ENCODE data around the gene COX10. TPM values are rescaled to one million over a fixed set of nuclear protein-coding genes. Genes with fewer than 3 reads are reported as not detected.

COX10 gene
- total and polyA plus RNA-seq, 2 donors: 13.4 to 14.7 TPM

GRCh38 chr17:14201021-14201987, 132.0 kb downstream of the COX10 start:
- Histone ChIP-seq H3K36me3 (ENCODE audit: insufficient read depth) (no peaks in the 10 kb centered on the region), H3K4me1 (ENCODE audit: insufficient read depth) (peaks cover 2% of the 10 kb centered on the region), H3K27ac (ENCODE audit: low read depth) (no peak overlapping the region), H3K4me3 (ENCODE audit: low read depth, low read length) (no peak overlapping the region)
- DNase-seq (ENCODE audit: extremely low spot score): no peak
- WGBS: 56% methylated on average over 10 of the region's 10 CpGs

DNA sequence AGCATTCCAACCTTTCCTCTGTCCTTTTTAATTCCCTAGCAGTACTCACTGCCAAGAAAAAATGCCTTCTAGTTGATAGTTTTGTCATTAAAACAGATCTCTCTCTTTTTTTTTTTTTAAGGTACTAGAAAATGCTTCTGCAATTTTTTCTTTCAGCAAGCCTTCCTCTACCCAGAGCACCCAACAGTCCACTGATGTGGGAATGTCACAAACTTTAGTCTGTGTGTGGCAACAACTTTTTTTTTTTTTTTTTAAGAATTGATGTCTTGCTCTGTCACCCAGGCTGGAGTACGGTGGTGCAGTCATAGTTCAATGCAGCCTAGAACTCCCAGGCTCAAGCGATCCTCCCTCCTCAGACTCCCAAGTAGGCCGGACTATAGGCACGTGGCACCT, 132.7 kb downstream of the COX10 start:
- no peak for DNase-seq (ENCODE audit: extremely low spot score)
- H3K4me1 ChIP-seq (ENCODE audit: insufficient read depth): peaks cover 2% of the 10 kb centered on the region
- H3K4me3 ChIP-seq (ENCODE audit: low read depth, low read length): no peak overlapping the region
- 96% methylated on average over 4 of the region's 4 CpGs for WGBS
- H3K27ac ChIP-seq (ENCODE audit: low read depth): no peak overlapping the region
- no peaks in the 10 kb centered on the region for H3K36me3 ChIP-seq (ENCODE audit: insufficient read depth)

DNA sequence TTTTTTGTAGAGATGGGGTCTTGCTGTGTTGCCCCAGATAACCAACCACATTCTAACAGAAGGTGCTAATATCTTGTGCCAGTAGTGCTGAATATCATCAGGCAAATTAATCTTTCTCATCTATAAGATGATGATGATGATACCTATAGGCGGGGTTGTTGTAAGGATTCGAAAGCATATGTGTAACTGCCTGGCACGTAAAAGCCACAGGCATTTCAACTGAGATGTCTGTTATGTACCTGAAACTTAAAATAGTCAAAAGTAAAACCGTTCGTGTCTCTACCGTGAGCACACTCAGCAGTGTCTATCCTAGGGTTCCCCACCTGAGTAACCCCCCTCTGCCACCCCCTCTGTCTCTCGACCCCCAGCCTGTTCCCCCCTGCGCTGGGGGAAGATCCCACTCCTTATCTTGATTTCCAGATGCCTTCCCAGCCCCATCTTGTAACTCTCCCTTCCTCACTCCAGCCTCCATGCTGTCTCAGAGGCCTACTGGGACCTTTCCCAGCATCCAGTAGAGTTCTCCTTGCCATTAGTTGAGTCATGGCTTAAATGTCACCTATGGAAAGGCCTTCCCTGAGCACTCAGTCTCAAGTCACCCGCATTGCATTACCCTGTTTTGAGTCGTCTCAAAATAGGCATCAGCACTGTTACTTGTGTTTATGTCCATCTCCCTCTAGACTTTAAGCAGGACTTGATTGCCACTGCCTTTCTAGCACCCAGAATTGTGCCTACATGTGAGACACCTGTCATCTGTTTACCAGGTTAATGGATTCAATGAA, 133.3 kb downstream of the COX10 start:
- 95% methylated on average over 10 of the region's 10 CpGs for WGBS
- no peak for DNase-seq (ENCODE audit: extremely low spot score)
- Histone ChIP-seq H3K4me3 (ENCODE audit: low read depth, low read length) (no peak overlapping the region), H3K36me3 (ENCODE audit: insufficient read depth) (no peaks in the 10 kb centered on the region), H3K27ac (ENCODE audit: low read depth) (no peak overlapping the region), H3K4me1 (ENCODE audit: insufficient read depth) (peaks cover 2% of the 10 kb centered on the region)

GRCh38 chr17:14203388-14203787, 134.1 kb downstream of the COX10 start:
- no peak overlapping the region for H3K4me3 ChIP-seq (ENCODE audit: low read depth, low read length)
- H3K27ac ChIP-seq (ENCODE audit: low read depth): no peak overlapping the region
- no peak for DNase-seq (ENCODE audit: extremely low spot score)
- no peaks in the 10 kb centered on the region for H3K36me3 ChIP-seq (ENCODE audit: insufficient read depth)
- WGBS: 88% methylated on average over 3 of the region's 3 CpGs
- peaks cover 2% of the 10 kb centered on the region for H3K4me1 ChIP-seq (ENCODE audit: insufficient read depth)

DNA sequence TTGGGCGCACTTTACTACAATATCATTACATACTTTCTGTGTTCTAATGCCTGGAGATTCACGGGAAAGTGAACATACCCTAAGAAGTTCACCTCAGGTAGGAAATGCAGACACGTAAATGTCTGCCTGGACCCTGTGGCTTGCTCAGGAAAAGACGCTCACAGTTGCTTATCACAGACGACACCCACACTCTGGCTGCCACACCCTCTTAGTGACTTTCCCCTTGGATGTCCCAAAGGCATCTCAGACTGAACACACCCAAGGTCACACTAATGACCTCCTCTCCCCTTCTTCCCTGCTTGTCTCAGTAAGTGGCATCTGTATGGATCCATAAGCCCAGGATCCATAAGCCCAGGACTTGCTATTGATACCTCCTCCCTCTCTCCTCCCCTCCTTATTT, 134.8 kb downstream of the COX10 start:
- no peak for DNase-seq (ENCODE audit: extremely low spot score)
- 78% methylated on average over 5 of the region's 5 CpGs for WGBS
- Histone ChIP-seq H3K4me1 (ENCODE audit: insufficient read depth) (peaks cover 2% of the 10 kb centered on the region), H3K27ac (ENCODE audit: low read depth) (no peak overlapping the region), H3K36me3 (ENCODE audit: insufficient read depth) (no peaks in the 10 kb centered on the region), H3K4me3 (ENCODE audit: low read depth, low read length) (no peak overlapping the region)

DNA sequence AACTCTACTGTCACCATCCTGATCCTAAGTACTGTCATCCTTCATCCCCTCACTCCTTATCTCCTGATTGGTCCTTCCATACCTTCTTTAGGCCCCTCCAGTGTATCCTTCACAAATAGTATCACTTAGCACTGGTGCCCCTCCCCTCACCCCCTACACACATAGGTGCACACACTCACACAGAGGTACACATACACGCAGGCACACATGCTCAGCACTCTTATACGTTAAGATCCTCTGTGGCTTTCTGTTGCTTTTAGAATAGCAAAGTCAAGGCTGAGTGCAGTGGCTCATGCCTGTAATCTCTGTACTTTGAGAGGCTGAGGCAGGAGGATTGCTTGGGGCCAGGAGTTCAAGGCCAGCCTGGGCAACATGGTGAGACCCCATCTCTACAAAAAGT, 135.2 kb downstream of the COX10 start:
- Histone ChIP-seq H3K4me3 (ENCODE audit: low read depth, low read length) (no peak overlapping the region), H3K36me3 (ENCODE audit: insufficient read depth) (no peaks in the 10 kb centered on the region), H3K4me1 (ENCODE audit: insufficient read depth) (peaks cover 2% of the 10 kb centered on the region), H3K27ac (ENCODE audit: low read depth) (no peak overlapping the region)
- DNase-seq (ENCODE audit: extremely low spot score): no peak
- WGBS: 92% methylated on average over 2 of the region's 2 CpGs

DNA sequence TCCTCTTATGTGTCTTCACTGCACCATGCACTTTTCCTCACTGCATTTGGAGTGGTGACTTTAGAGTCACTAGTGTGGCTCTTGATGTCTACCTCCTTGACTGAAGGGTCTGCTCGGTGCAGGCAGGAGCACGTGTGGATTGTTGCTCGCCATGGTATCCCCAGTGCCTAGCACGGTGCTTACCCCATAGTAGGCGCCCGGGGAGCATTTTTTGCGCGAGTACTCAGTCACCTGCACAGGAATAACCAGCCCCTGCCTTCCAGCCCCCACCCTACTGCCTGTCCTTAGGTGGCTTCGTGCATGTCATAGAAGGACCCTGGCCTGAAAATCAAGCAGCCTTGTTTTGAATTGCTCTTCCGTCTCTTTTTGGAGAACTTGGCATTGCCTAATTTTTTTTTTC, 136.1 kb downstream of the COX10 start:
- no peak for DNase-seq (ENCODE audit: extremely low spot score)
- H3K4me1 ChIP-seq (ENCODE audit: insufficient read depth): peaks cover 2% of the 10 kb centered on the region
- no peak overlapping the region for H3K4me3 ChIP-seq (ENCODE audit: low read depth, low read length)
- no peak overlapping the region for H3K27ac ChIP-seq (ENCODE audit: low read depth)
- WGBS: 97% methylated on average over 10 of the region's 10 CpGs
- H3K36me3 ChIP-seq (ENCODE audit: insufficient read depth): no peaks in the 10 kb centered on the region

- 82% methylated on average over 13 of the region's 13 CpGs for WGBS
- Histone ChIP-seq H3K36me3 (ENCODE audit: insufficient read depth) (no peaks in the 10 kb centered on the region), H3K4me1 (ENCODE audit: insufficient read depth) (peaks cover 2% of the 10 kb centered on the region), H3K27ac (ENCODE audit: low read depth) (no peak overlapping the region), H3K4me3 (ENCODE audit: low read depth, low read length) (no peak overlapping the region)
- DNase-seq (ENCODE audit: extremely low spot score): no peak
Measured at GRCh38 chr17:14205992-14206461, 136.7 kb downstream of the COX10 start.

DNA sequence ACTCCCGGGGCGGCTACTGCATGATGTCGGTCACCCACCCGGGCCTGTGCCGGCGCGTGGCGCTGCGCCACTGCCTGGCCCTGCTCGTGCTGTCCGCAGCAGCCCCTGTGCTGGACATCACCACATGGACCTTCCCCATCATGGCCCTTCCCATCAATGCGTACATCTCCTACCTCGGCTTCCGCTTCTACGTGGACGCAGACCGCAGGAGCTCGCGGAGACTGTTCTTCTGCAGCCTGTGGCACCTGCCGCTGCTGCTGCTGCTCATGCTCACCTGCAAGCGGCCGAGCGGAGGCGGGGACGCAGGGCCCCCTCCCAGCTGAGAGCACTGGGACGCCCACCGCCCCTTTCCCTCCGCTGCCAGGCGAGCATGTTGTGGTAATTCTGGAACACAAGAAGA, 137.6 kb downstream of the COX10 start:
- no peak overlapping the region for H3K27ac ChIP-seq (ENCODE audit: low read depth)
- WGBS: 97% methylated on average over 29 of the region's 29 CpGs
- no peaks in the 10 kb centered on the region for H3K36me3 ChIP-seq (ENCODE audit: insufficient read depth)
- no peak for DNase-seq (ENCODE audit: extremely low spot score)
- no peak overlapping the region for H3K4me3 ChIP-seq (ENCODE audit: low read depth, low read length)
- H3K4me1 ChIP-seq (ENCODE audit: insufficient read depth): peaks cover 1% of the 10 kb centered on the region

- no peak overlapping the region for H3K4me3 ChIP-seq (ENCODE audit: low read depth, low read length)
- WGBS: 96% methylated on average over 5 of the region's 5 CpGs
- H3K4me1 ChIP-seq (ENCODE audit: insufficient read depth): no peaks in the 10 kb centered on the region
- H3K27ac ChIP-seq (ENCODE audit: low read depth): no peak overlapping the region
- no peak for DNase-seq (ENCODE audit: extremely low spot score)
- H3K36me3 ChIP-seq (ENCODE audit: insufficient read depth): no peaks in the 10 kb centered on the region
Measured at GRCh38 chr17:14207791-14208190, 138.5 kb downstream of the COX10 start.

DNA sequence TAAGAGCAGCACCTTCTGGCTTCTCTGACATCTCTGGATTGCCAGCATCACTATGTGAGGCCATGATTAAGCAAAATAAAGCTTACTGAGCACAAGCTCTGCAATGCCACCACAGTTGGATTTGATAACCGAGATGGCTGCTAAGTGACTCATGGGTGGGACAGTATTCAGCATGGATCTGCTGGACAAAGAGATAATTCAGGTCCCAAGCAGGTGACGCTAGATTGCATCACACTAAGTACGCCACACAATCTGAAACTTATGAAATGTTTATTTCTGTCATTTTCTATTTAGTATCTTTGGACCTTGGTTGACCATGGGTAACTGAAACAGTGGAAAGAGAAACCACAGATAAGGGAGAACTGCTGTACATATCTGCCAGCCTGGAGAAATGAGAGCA, 139.9 kb downstream of the COX10 start:
- H3K4me1 ChIP-seq (ENCODE audit: insufficient read depth): no peaks in the 10 kb centered on the region
- no peak overlapping the region for H3K4me3 ChIP-seq (ENCODE audit: low read depth, low read length)
- H3K27ac ChIP-seq (ENCODE audit: low read depth): no peak overlapping the region
- DNase-seq (ENCODE audit: extremely low spot score): no peak
- no peaks in the 10 kb centered on the region for H3K36me3 ChIP-seq (ENCODE audit: insufficient read depth)
- 92% methylated on average over 3 of the region's 3 CpGs for WGBS

DNA sequence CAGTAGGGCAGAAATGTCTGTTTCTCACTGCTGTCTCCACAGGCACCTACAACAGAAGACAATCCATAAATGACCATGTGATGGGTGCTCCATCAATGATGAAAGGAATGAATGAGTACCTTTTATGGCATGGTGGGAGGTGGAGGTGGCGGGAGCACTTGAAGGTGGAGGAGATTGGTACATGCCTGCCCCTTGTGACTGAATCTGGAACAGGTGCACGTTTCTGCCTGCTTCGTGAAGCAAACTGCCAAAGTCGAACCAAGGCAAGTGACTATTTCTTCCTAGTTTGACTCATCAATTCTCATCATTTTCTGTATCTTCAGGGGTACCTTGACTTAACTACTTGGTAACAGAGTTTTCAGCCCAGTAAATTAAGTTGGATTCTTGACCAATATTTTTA, 141.9 kb downstream of the COX10 start:
- Histone ChIP-seq H3K36me3 (ENCODE audit: insufficient read depth) (no peaks in the 10 kb centered on the region), H3K4me1 (ENCODE audit: insufficient read depth) (no peaks in the 10 kb centered on the region), H3K27ac (ENCODE audit: low read depth) (no peak overlapping the region), H3K4me3 (ENCODE audit: low read depth, low read length) (no peak overlapping the region)
- DNase-seq (ENCODE audit: extremely low spot score): no peak
- 92% methylated on average over 4 of the region's 4 CpGs for WGBS

- WGBS: 64% methylated on average over 17 of the region's 17 CpGs
- no peaks in the 10 kb centered on the region for H3K36me3 ChIP-seq (ENCODE audit: insufficient read depth)
- H3K4me1 ChIP-seq (ENCODE audit: insufficient read depth): no peaks in the 10 kb centered on the region
- no peak for DNase-seq (ENCODE audit: extremely low spot score)
- no peak overlapping the region for H3K4me3 ChIP-seq (ENCODE audit: low read depth, low read length)
- H3K27ac ChIP-seq (ENCODE audit: low read depth): no peak overlapping the region
Measured at GRCh38 chr17:14211801-14212200, 142.5 kb downstream of the COX10 start.

- Histone ChIP-seq H3K4me3 (ENCODE audit: low read depth, low read length) (no peak overlapping the region), H3K4me1 (ENCODE audit: insufficient read depth) (no peaks in the 10 kb centered on the region), H3K36me3 (ENCODE audit: insufficient read depth) (no peaks in the 10 kb centered on the region), H3K27ac (ENCODE audit: low read depth) (no peak overlapping the region)
- WGBS: 94% methylated on average over 12 of the region's 12 CpGs
- no peak for DNase-seq (ENCODE audit: extremely low spot score)
Measured at GRCh38 chr17:14212401-14212800, 143.1 kb downstream of the COX10 start.
